Lower leg skin (tissue), 3 donors: Measurements from ENCODE around the gene PNMT.

Experiments used
- POLR2A ChIP-seq, 2 donors: fragments of 450-650 bp; IDR thresholded peaks; one replicate each; pipeline ENCODE4 v1.6.1; 2016 to 2017; ENCODE audit warnings: antibody characterized with exemption in 2 of 2, mild to moderate bottlenecking in 1 of 2, moderate library complexity in 1 of 2
- TF ChIP-seq, protein P1 (sequence below), 3 donors: fragments of 450-650 bp; IDR thresholded peaks; one replicate each; pipeline ENCODE4 v1.5.1; 2016; ENCODE audit warnings: antibody characterized with exemption in 3 of 3, mild to moderate bottlenecking in 3 of 3, moderate library complexity in 2 of 3

DNA sequence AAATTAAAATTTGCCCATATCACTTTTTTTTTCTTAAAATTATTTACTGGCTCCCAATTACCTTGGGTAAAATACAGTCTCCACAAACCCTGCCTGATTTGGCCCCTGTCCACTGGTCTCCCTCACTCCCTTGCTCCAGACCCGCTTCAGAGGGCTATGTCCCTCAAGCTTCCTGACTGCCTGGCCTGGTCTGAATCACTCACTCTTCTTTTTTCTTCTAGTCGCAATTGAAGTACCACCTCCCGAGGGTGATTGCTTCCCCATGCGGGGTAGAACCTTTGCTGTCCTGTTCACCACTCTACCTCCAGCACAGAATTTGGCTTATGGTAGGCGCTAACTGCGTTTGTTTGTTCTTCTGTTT is 20.2 kb downstream of the PNMT start:
- no peak for TF ChIP-seq POLR2A (IDR thresholded peaks at IDR 0.05)
- TF ChIP-seq, protein P1, sequence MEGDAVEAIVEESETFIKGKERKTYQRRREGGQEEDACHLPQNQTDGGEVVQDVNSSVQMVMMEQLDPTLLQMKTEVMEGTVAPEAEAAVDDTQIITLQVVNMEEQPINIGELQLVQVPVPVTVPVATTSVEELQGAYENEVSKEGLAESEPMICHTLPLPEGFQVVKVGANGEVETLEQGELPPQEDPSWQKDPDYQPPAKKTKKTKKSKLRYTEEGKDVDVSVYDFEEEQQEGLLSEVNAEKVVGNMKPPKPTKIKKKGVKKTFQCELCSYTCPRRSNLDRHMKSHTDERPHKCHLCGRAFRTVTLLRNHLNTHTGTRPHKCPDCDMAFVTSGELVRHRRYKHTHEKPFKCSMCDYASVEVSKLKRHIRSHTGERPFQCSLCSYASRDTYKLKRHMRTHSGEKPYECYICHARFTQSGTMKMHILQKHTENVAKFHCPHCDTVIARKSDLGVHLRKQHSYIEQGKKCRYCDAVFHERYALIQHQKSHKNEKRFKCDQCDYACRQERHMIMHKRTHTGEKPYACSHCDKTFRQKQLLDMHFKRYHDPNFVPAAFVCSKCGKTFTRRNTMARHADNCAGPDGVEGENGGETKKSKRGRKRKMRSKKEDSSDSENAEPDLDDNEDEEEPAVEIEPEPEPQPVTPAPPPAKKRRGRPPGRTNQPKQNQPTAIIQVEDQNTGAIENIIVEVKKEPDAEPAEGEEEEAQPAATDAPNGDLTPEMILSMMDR (IDR thresholded peaks at IDR 0.05), result no peak
